Measurements from ENCODE around the gene LIN7A.

DNA sequence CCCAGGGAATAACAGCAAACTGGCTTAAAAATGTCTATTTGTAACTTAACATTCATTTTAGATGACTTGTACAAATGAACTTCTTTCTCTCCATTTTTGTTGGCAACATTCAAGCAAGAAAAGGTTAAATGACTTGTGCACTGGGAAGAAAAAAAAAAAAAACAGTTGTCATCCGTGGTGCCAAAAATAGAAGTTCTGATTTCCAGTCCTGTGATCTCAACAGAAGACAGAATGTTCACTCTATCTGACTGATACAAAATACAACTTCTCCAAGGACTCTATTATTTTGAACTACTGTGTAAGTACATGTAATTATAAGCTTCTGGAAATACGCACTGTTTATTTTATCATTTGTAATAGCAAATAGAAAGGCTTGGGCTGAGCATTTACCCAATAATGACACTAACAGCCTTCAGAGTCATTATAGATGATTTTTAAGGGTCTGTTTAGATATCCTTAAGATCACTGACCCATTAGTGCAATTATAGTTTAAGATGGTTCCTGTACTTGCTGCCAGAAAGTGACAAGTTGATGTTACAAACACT lies 59.9 kb downstream of the LIN7A start:
- TF ChIP-seq, protein P1, sequence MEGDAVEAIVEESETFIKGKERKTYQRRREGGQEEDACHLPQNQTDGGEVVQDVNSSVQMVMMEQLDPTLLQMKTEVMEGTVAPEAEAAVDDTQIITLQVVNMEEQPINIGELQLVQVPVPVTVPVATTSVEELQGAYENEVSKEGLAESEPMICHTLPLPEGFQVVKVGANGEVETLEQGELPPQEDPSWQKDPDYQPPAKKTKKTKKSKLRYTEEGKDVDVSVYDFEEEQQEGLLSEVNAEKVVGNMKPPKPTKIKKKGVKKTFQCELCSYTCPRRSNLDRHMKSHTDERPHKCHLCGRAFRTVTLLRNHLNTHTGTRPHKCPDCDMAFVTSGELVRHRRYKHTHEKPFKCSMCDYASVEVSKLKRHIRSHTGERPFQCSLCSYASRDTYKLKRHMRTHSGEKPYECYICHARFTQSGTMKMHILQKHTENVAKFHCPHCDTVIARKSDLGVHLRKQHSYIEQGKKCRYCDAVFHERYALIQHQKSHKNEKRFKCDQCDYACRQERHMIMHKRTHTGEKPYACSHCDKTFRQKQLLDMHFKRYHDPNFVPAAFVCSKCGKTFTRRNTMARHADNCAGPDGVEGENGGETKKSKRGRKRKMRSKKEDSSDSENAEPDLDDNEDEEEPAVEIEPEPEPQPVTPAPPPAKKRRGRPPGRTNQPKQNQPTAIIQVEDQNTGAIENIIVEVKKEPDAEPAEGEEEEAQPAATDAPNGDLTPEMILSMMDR (IDR thresholded peaks at IDR 0.05; ENCODE audit: low read depth, low read length, poor library complexity, severe bottlenecking): no peak
- no peak for TF ChIP-seq EZH2phosphoT487 (IDR thresholded peaks at IDR 0.05; ENCODE audit: borderline replicate concordance, low read length)

Measured in DOHH2 (cell line).